Measurements from ENCODE around the gene HS3ST1.

HS3ST1 gene

GRCh38 chr4:11428231-11428898 lies at the start of gene HS3ST1:
HS3ST1 (minus strand) TSS chr4:11428894; CDS start chr4:11400005, 28,889 bp downstream.
- no peak for DNase-seq (ENCODE audit: low spot score)

GRCh38 chr4:11475871-11476270 lies 47.2 kb upstream of the HS3ST1 start:
- no peak for DNase-seq (ENCODE audit: low spot score)

- no peak for DNase-seq (ENCODE audit: low spot score)
Measured at GRCh38 chr4:11474146-11474545, 45.5 kb upstream of the HS3ST1 start.

GRCh38 chr4:11472535-11472934 lies 43.8 kb upstream of the HS3ST1 start:
- DNase-seq (ENCODE audit: low spot score): no peak

- peak; percentile 27 for DNase-seq (ENCODE audit: low spot score)
Measured at GRCh38 chr4:11471618-11472017, 42.9 kb upstream of the HS3ST1 start.

GRCh38 chr4:11471046-11471441 lies 42.4 kb upstream of the HS3ST1 start:
- DNase-seq (ENCODE audit: low spot score): no peak

GRCh38 chr4:11470438-11471045 lies 41.8 kb upstream of the HS3ST1 start:
- no peak for DNase-seq (ENCODE audit: low spot score)

- DNase-seq (ENCODE audit: low spot score): no peak
Measured at GRCh38 chr4:11469650-11470437, 41.1 kb upstream of the HS3ST1 start.

- no peak for DNase-seq (ENCODE audit: low spot score)
Measured at GRCh38 chr4:11468901-11469300, 40.2 kb upstream of the HS3ST1 start.

GRCh38 chr4:11467931-11468330 lies 39.2 kb upstream of the HS3ST1 start:
- no peak for DNase-seq (ENCODE audit: low spot score)

- DNase-seq (ENCODE audit: low spot score): no peak
Measured at GRCh38 chr4:11463707-11464106, 35.0 kb upstream of the HS3ST1 start.

GRCh38 chr4:11456401-11456800 lies 27.7 kb upstream of the HS3ST1 start:
- no peak for DNase-seq (ENCODE audit: low spot score)

- no peak for DNase-seq (ENCODE audit: low spot score)
Measured at GRCh38 chr4:11455201-11455835, 26.6 kb upstream of the HS3ST1 start.

GRCh38 chr4:11451716-11452115 lies 23.0 kb upstream of the HS3ST1 start:
- no peak for DNase-seq (ENCODE audit: low spot score)

GRCh38 chr4:11446155-11446811 lies 17.6 kb upstream of the HS3ST1 start:
- no peak for DNase-seq (ENCODE audit: low spot score)

- no peak for DNase-seq (ENCODE audit: low spot score)
Measured at GRCh38 chr4:11441194-11441556, 12.5 kb upstream of the HS3ST1 start.

GRCh38 chr4:11440481-11441193 lies 11.9 kb upstream of the HS3ST1 start:
- DNase-seq (ENCODE audit: low spot score): no peak

- peak; percentile 45 for DNase-seq (ENCODE audit: low spot score)
Measured at GRCh38 chr4:11439836-11440235, 11.1 kb upstream of the HS3ST1 start.

GRCh38 chr4:11438647-11439046 lies 10.0 kb upstream of the HS3ST1 start:
- DNase-seq (ENCODE audit: low spot score): no peak

GRCh38 chr4:11436673-11437072 lies 8.0 kb upstream of the HS3ST1 start:
- DNase-seq (ENCODE audit: low spot score): no peak

GRCh38 chr4:11436084-11436483 lies 7.4 kb upstream of the HS3ST1 start:
- DNase-seq (ENCODE audit: low spot score): no peak

GRCh38 chr4:11435557-11435956 lies 6.9 kb upstream of the HS3ST1 start:
- DNase-seq (ENCODE audit: low spot score): no peak
